Measurements from ENCODE around the gene OSMR. TPM values are rescaled to one million over a fixed set of nuclear protein-coding genes. Genes with fewer than 3 reads are reported as not detected.
"Not testable (repeated sequence)": the region's sequence is repeated elsewhere in the genome, so short reads cannot be mapped to it uniquely, and the experiment has no call there.

The OSMR gene
- total and polyA plus RNA-seq, 2 donors (not counting 3 experiments of a cell fraction or from before 2014, with no cell fraction given): 6.1 to 19.7 TPM

- H3K4me1 ChIP-seq (ENCODE audit: control insufficient read depth, extremely low read depth, insufficient read depth, low read length): no peaks in the 10 kb centered on the region
- TF ChIP-seq JUN (IDR thresholded peaks at IDR 0.05; ENCODE audit: borderline replicate concordance, insufficient read depth, insufficient read length, low read depth) (no peak), CTCF (IDR thresholded peaks at IDR 0.05; ENCODE audit: extremely low read depth in 1 of 2, insufficient read depth in 1 of 2, low read depth in 1 of 2, low read length in 2 of 2) (no peak), MYC (IDR thresholded peaks at IDR 0.05; ENCODE audit: low read depth, low read length) (no peak), POLR2A (IDR thresholded peaks at IDR 0.05; ENCODE audit: low read depth, low read length) (no peak), GATA2 (IDR thresholded peaks at IDR 0.05; ENCODE audit: insufficient read depth, insufficient read length, low read depth, low read length) (no peak), POLR2AphosphoS5 (IDR thresholded peaks at IDR 0.05; ENCODE audit: insufficient read depth, low read depth, low read length) (no peak), EZH2 (IDR thresholded peaks at IDR 0.05; ENCODE audit: borderline replicate concordance, low read depth, low read length, severe bottlenecking) (no peak), MAX (IDR thresholded peaks at IDR 0.05; ENCODE audit: insufficient read depth, insufficient read length) (no peak), FOS (IDR thresholded peaks at IDR 0.05; ENCODE audit: borderline replicate concordance, insufficient read depth, low read length) (no peak)
- H3K4me3 ChIP-seq (replicated peaks in 1 of 3; ENCODE audit: insufficient read depth in 1 of 3, low read depth in 1 of 3, low read length in 3 of 3): no peak overlapping the region
- no peak overlapping the region for H3K9ac ChIP-seq (replicated peaks; ENCODE audit: extremely low read depth, insufficient read depth, low read length)
- no peaks in the 10 kb centered on the region for H3K9me1 ChIP-seq (replicated peaks; ENCODE audit: control insufficient read depth, extremely low read depth, insufficient read depth, low read length)
- no peaks in the 10 kb centered on the region for H3K36me3 ChIP-seq (ENCODE audit: control insufficient read depth in 2 of 2, extremely low read depth in 1 of 2, insufficient read depth in 2 of 2, low read length in 2 of 2)
- no peaks in the 10 kb centered on the region for H3K79me2 ChIP-seq (ENCODE audit: control insufficient read depth, insufficient read depth, low read length)
- no peak for DNase-seq (ENCODE audit: low read depth, low spot score)
- H3K27me3 ChIP-seq (ENCODE audit: control insufficient read depth in 2 of 2, insufficient read depth in 2 of 2, low read length in 2 of 2): peaks cover 0 to 3% of the 10 kb centered on the region in 2 experiments
- no peaks in the 10 kb centered on the region for H3K9me3 ChIP-seq (replicated peaks; ENCODE audit: control insufficient read depth, insufficient read depth, low read length)
- dilution Hi-C loops (cut with MboI; ENCODE audit: extremely low pct_ligation_motif_present, low sequenced_read_pairs) (no loop called here), intact Hi-C loops (cut with micrococcal nuclease) (no loop called here)
- no TSS peak for BruUV-seq (replicated peaks)
- no peak for FAIRE-seq
- no peaks in the 10 kb centered on the region for H4K20me1 ChIP-seq (replicated peaks; ENCODE audit: control insufficient read depth, extremely low read depth, insufficient read depth, low read length)
- H3K4me2 ChIP-seq (ENCODE audit: insufficient read depth, low read length): no peak overlapping the region
- no peak overlapping the region for H3K27ac ChIP-seq (ENCODE audit: insufficient read depth, low read depth, low read length)
- ChIA-PET CTCF (no interaction called here), POLR2A (no interaction called here)
- no peak overlapping the region for H2AFZ ChIP-seq (ENCODE audit: low read depth, low read length)
These were observed 13.0 kb downstream of the OSMR start for GRCh38 chr5:38858839-38859238.

- H3K36me3 ChIP-seq (ENCODE audit: control insufficient read depth in 2 of 2, extremely low read depth in 1 of 2, insufficient read depth in 2 of 2, low read length in 2 of 2); BruUV-seq (replicated peaks); H3K4me1 ChIP-seq (ENCODE audit: control insufficient read depth, extremely low read depth, insufficient read depth, low read length); H3K4me3 ChIP-seq (replicated peaks in 1 of 3; ENCODE audit: insufficient read depth in 1 of 3, low read depth in 1 of 3, low read length in 3 of 3); H4K20me1 ChIP-seq (replicated peaks; ENCODE audit: control insufficient read depth, extremely low read depth, insufficient read depth, low read length); intact Hi-C loops (cut with micrococcal nuclease); DNase-seq (ENCODE audit: low read depth, low spot score); H2AFZ ChIP-seq (ENCODE audit: low read depth, low read length); H3K4me2 ChIP-seq (ENCODE audit: insufficient read depth, low read length); FAIRE-seq; H3K27ac ChIP-seq (ENCODE audit: insufficient read depth, low read depth, low read length); H3K79me2 ChIP-seq (ENCODE audit: control insufficient read depth, insufficient read depth, low read length); CTCF ChIA-PET; POLR2A ChIA-PET; H3K9me3 ChIP-seq (replicated peaks; ENCODE audit: control insufficient read depth, insufficient read depth, low read length); H3K27me3 ChIP-seq (ENCODE audit: control insufficient read depth in 2 of 2, insufficient read depth in 2 of 2, low read length in 2 of 2); H3K9me1 ChIP-seq (replicated peaks; ENCODE audit: control insufficient read depth, extremely low read depth, insufficient read depth, low read length); dilution Hi-C loops (cut with MboI; ENCODE audit: extremely low pct_ligation_motif_present, low sequenced_read_pairs); H3K9ac ChIP-seq (replicated peaks; ENCODE audit: extremely low read depth, insufficient read depth, low read length): not testable (repeated sequence)
These were observed 16.4 kb downstream of the OSMR start for GRCh38 chr5:38861986-38862770.
